H1 (cell line): ENCODE data around the gene ARPIN.

Experiments used
- ATF2 ChIP-seq: IDR thresholded peaks from 2 replicates; pipeline ENCODE4 v1.6.1; 2012; ENCODE audit warnings: low read length, inconsistent platforms
- CBX5 ChIP-seq: fragments of 300-800, 300-1000 bp; sonication (generic); IDR thresholded peaks from 2 replicates; pipeline ENCODE4 v1.7.1; 2016; ENCODE audit warnings: antibody characterized with exemption, low read length, low read depth
- CEBPB ChIP-seq: IDR thresholded peaks from 2 replicates; pipeline ENCODE4 v1.6.1; 2012; ENCODE audit warnings: low read depth, low read length
- FOSL1 ChIP-seq: IDR thresholded peaks from 2 replicates; pipeline ENCODE4 v1.6.1; 2011; ENCODE audit warnings: mild to moderate bottlenecking, low read depth, low read length, moderate library complexity; ENCODE audit not compliant: insufficient read depth
- GTF2F1 ChIP-seq: IDR thresholded peaks from 2 replicates; pipeline ENCODE4 v1.6.1; 2012; ENCODE audit warnings: low read depth, low read length, improper control_type of control experiment, borderline replicate concordance
- HDAC2 ChIP-seq, 2 experiments: fragments of 300-600 bp in 1 of 2; sonication (generic) in 1 of 2; IDR thresholded peaks; 2 replicates each; pipeline ENCODE4 v1.6.1; 2011 to 2012; ENCODE audit warnings: low read depth in 2 of 2, low read length in 2 of 2, mild to moderate bottlenecking in 2 of 2, moderate library complexity in 2 of 2, borderline replicate concordance in 1 of 2, inconsistent platforms in 1 of 2
- KDM1A ChIP-seq: fragments of 200-600, 300-600 bp; sonication (generic); IDR thresholded peaks from 2 replicates; pipeline ENCODE4 v1.7.1; 2016; ENCODE audit warnings: mild to moderate bottlenecking, low read length, borderline replicate concordance
- PHF8 ChIP-seq: fragments of 200-600 bp; sonication (generic); conservative IDR thresholded peaks from 2 replicates; pipeline ENCODE4 v1.7.1; 2012; ENCODE audit warnings: low read depth, mild to moderate bottlenecking, inconsistent platforms, low read length, moderate library complexity
- RAD21 ChIP-seq, 2 experiments: IDR thresholded peaks in 1 of 2; conservative IDR thresholded peaks in 1 of 2; 2 replicates each; pipeline ENCODE4 v1.6.1; 2011; ENCODE audit warnings: low read depth in 2 of 2, low read length in 2 of 2, improper control_type of control experiment in 1 of 2, inconsistent platforms in 1 of 2, mild to moderate bottlenecking in 1 of 2, moderate library complexity in 1 of 2
- SRF ChIP-seq: IDR thresholded peaks from 2 replicates; pipeline ENCODE4 v1.6.1; 2011; ENCODE audit warnings: mild to moderate bottlenecking, low read depth, low read length, moderate library complexity

GRCh38 chr15:89845305-89845893 is 67.4 kb downstream of the ARPIN start:
- TF ChIP-seq RAD21 (IDR thresholded peaks at IDR 0.05 in 1 of 2, conservative IDR thresholded peaks at IDR 0.05 in 1 of 2; ENCODE audit: low read depth in 2 of 2, low read length in 2 of 2) (no peak), CBX5 (no peak), HDAC2 (IDR thresholded peaks at IDR 0.05; ENCODE audit: borderline replicate concordance in 1 of 2, low read depth in 2 of 2, low read length in 2 of 2) (no peak), GTF2F1 (no peak), KDM1A (no peak), FOSL1 (no peak), SRF (no peak), ATF2 (no peak), CEBPB (no peak), PHF8 (no peak)
